H1 (cell line): ENCODE measurements around the gene RGS14. TPM values are rescaled to one million over a fixed set of nuclear protein-coding genes. Genes with fewer than 3 reads are reported as not detected.

Experiments used
- ASH2L ChIP-seq: fragments of 200-600, 300-600 bp; sonication (generic); IDR thresholded peaks from one replicate; pipeline ENCODE4 v1.7.1; 2017; ENCODE audit warnings: low read length
- ATF2 ChIP-seq: IDR thresholded peaks from 2 replicates; pipeline ENCODE4 v1.6.1; 2012; ENCODE audit warnings: low read length, inconsistent platforms
- CHD2 ChIP-seq: IDR thresholded peaks from 2 replicates; pipeline ENCODE4 v1.6.1; 2012; ENCODE audit warnings: low read length, improper control_type of control experiment
- CHD7 ChIP-seq: fragments of 300-600 bp; sonication (generic); IDR thresholded peaks from 2 replicates; pipeline ENCODE4 v1.7.1; 2012; ENCODE audit warnings: low read length, moderate library complexity, mild to moderate bottlenecking, inconsistent platforms; ENCODE audit not compliant: insufficient replicate concordance
- POLR2A ChIP-seq, 2 experiments: IDR thresholded peaks; 1 replicate in 1 of 2; 2 replicates in 1 of 2; pipeline ENCODE4 v1.6.1; 2011; ENCODE audit warnings: low read depth in 2 of 2, low read length in 2 of 2, mild to moderate bottlenecking in 2 of 2; ENCODE audit errors: control extremely low read depth in 1 of 2
- RAD21 ChIP-seq, 2 experiments: IDR thresholded peaks in 1 of 2; conservative IDR thresholded peaks in 1 of 2; 2 replicates each; pipeline ENCODE4 v1.6.1; 2011; ENCODE audit warnings: low read depth in 2 of 2, low read length in 2 of 2, improper control_type of control experiment in 1 of 2, inconsistent platforms in 1 of 2, mild to moderate bottlenecking in 1 of 2, moderate library complexity in 1 of 2
- SIN3A ChIP-seq, 2 experiments: IDR thresholded peaks in 1 of 2; conservative IDR thresholded peaks in 1 of 2; 2 replicates each; pipeline ENCODE4 v1.6.1; 2011 to 2012; ENCODE audit warnings: low read length in 2 of 2, improper control_type of control experiment in 1 of 2, low read depth in 1 of 2, mild to moderate bottlenecking in 1 of 2
- polyA plus RNA-seq, 7 experiments: library from polyadenylated mRNA; depleted of rRNA in 3 of 7; stranded (reverse) in 5 of 7; unstranded in 2 of 7; fragments of >200 nt in 5 of 7; fragments of 200-250 nt in 2 of 7; gene quantifications; 1 replicate in 5 of 7; 2 replicates in 1 of 7; 4 replicates in 1 of 7; pipeline versions ENCODE4 v1.2.1 to v1.2.3, GENCODE V29; 2011 to 2013; ENCODE audit warnings: missing spikeins in 2 of 7, mixed read lengths in 2 of 7
- total RNA-seq: library from RNA; stranded (reverse); fragmentation: NEBNext Ultra II Directional; extraction: Animal tissue kit (Norgen Biotek cat#: 25700); gene quantifications from 2 replicates; pipeline ENCODE4 v1.2.1, GENCODE V29; 2021

RGS14 gene
- total and polyA plus RNA-seq, 2 of the 8 experiments (the other 6 are each of a cell fraction or from before 2014, with no cell fraction given): 24.4 to 46.1 TPM

GRCh38 chr5:177369645-177370440 is 12.1 kb downstream of the RGS14 start (continued):
- TF ChIP-seq CHD7: no peak
- no peak for TF ChIP-seq ASH2L
- TF ChIP-seq SIN3A (conservative IDR thresholded peaks at IDR 0.05 in 1 of 2, IDR thresholded peaks at IDR 0.05 in 1 of 2; ENCODE audit: low read depth in 1 of 2, low read length in 2 of 2): no peak
- TF ChIP-seq CHD2: no peak
- TF ChIP-seq ATF2: no peak
- no peak for TF ChIP-seq RAD21 (IDR thresholded peaks at IDR 0.05 in 1 of 2, conservative IDR thresholded peaks at IDR 0.05 in 1 of 2; ENCODE audit: low read depth in 2 of 2, low read length in 2 of 2)
- TF ChIP-seq POLR2A (IDR thresholded peaks at IDR 0.05; ENCODE audit: control extremely low read depth in 1 of 2, low read depth in 2 of 2, low read length in 2 of 2): no peak
